GM12892 (cell line): ENCODE measurements around the gene ARSH.

Source experiments
- POLR2AphosphoS5 ChIP-seq: IDR thresholded peaks from 2 replicates; pipeline ENCODE4 v1.6.1; 2011; ENCODE audit warnings: low read depth, low read length, control low read depth
- TAF1 ChIP-seq: IDR thresholded peaks from 2 replicates; pipeline ENCODE4 v1.6.1; 2011; ENCODE audit warnings: low read depth, mild to moderate bottlenecking, control low read depth, low read length, borderline replicate concordance

DNA sequence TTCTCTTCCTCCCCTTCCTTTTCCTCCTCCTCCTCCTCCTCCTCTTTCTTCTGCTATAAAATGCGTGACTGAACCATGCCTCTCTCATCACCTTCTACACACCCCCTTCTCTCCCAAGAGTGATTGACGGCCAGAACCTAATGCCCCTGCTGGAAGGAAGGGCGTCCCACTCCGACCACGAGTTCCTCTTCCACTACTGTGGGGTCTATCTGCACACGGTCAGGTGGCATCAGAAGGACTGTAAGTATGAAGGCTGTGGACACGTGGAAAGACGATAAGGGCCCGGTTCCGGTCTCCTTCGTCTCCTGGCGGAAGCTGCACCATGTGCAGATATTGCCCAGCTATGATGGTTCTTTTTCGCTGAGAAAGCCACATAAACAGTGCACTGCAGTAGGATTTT, 22.8 kb downstream of the ARSH start:
- TF ChIP-seq POLR2AphosphoS5 (no peak), TAF1 (no peak)
